ENCODE measurements around the gene GOLGB1.

Gene GOLGB1

DNA sequence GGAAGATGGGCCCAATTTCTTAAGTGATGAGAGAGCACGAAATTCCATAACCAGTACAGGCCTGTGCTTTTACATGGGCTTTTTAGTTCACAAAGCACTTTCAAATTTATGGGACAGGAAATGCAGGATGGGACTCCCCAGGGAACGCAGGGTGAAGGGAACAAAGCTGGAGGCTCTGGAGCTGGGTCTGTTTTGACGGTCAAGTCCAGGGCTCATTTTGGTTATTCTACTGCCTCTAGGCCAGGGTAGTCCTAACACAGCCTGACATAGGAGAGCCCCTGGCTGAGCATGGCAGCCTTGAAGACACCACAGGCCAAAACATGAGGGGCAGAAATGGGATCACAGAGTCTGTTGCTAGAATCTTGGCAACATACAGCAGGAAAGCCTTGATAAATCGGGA is 122.3 kb downstream of the GOLGB1 start:
- no peak for DNase-seq

DNA sequence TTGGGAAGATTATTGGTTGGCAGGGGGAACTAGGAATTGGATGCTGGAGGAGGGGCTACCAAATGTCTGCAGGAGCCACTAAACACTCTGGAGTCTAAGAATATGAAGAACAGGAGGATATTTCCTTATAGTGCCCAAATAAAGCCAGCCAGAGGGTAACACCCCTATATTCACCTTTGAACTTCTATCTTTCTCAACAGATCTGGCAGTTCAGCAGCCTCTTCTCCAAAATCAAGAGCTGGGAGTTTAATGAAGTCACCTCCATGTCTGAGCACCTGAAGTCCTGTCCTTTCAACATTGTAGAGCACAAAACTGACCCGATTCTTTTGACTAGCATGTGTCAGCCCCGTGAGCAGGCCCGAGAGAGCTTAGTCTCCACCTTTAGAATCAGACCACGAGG is 123.0 kb downstream of the GOLGB1 start:
- DNase-seq, result no peak

GRCh38 chr3:121624147-121624899 is 125.2 kb downstream of the GOLGB1 start:
- no peak for DNase-seq

DNA sequence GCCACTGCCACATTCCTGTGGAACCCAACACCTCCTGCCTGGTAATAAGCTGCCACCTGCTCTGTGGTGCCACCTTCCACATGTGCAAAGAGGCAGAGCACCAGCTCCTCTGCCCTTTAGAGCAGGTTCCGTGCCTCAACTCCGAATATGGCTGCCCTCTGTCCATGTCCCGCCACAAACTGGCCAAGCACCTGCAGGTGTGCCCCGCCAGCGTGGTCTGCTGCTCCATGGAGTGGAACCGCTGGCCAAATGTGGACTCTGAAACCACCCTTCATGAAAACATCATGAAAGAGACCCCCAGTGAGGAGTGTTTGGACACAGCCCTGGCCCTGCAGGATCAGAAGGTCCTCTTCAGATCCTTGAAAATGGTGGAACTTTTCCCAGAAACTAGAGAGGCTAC is 128.1 kb downstream of the GOLGB1 start:
- no peak for DNase-seq

DNA sequence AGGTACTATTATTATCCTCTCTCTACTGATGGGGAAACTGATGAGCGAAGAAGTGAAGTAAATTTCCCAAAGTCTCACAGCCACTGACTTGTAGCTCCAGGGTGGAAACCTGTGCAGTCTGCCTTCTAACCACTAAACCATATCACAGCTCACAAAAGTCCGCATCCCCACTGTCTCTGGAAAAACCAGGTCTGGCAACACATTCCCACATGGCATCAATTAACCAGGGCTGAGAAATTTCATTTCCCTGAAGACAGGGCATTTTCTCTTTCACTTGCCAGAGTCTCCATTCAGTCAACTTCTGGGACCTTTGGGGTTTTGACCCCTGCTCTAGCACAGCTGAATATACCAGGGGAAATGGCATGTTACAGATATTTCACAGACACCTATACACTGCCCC is 129.8 kb downstream of the GOLGB1 start:
- no peak for DNase-seq

Measured in activated gamma-delta T cell treated with Interleukin-2 at 50 U/mL for 16 hours (primary cell).